Measurements from ENCODE around the gene RAD51AP1. TPM values are rescaled to one million over a fixed set of nuclear protein-coding genes. Genes with fewer than 3 reads are reported as not detected.
"Not testable (repeated sequence)": the region's sequence is repeated elsewhere in the genome, so short reads cannot be mapped to it uniquely, and the experiment has no call there.

The RAD51AP1 gene, protein sequence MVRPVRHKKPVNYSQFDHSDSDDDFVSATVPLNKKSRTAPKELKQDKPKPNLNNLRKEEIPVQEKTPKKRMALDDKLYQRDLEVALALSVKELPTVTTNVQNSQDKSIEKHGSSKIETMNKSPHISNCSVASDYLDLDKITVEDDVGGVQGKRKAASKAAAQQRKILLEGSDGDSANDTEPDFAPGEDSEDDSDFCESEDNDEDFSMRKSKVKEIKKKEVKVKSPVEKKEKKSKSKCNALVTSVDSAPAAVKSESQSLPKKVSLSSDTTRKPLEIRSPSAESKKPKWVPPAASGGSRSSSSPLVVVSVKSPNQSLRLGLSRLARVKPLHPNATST
- total RNA-seq, result 1 to 10 TPM in 3 of 4 donors, under 1 TPM in 1; 0.28 to 1.9 (median 1.5) TPM
- 0.52 TPM for polyA plus RNA-seq
- long read RNA-seq, donor 1, partial matches to known transcripts, result 0 of 2 reads
- long read RNA-seq, donor 1, other reads (novel, unspliced or antisense), result 1 of 2 reads
- long read RNA-seq, donor 2, result 0 reads
- long read RNA-seq, donor 3, result 0 reads
- long read RNA-seq, donor 4, partial matches to known transcripts, result 0 of 1 reads
- long read RNA-seq, donor 4, other reads (novel, unspliced or antisense), result 0 of 1 reads

DNA sequence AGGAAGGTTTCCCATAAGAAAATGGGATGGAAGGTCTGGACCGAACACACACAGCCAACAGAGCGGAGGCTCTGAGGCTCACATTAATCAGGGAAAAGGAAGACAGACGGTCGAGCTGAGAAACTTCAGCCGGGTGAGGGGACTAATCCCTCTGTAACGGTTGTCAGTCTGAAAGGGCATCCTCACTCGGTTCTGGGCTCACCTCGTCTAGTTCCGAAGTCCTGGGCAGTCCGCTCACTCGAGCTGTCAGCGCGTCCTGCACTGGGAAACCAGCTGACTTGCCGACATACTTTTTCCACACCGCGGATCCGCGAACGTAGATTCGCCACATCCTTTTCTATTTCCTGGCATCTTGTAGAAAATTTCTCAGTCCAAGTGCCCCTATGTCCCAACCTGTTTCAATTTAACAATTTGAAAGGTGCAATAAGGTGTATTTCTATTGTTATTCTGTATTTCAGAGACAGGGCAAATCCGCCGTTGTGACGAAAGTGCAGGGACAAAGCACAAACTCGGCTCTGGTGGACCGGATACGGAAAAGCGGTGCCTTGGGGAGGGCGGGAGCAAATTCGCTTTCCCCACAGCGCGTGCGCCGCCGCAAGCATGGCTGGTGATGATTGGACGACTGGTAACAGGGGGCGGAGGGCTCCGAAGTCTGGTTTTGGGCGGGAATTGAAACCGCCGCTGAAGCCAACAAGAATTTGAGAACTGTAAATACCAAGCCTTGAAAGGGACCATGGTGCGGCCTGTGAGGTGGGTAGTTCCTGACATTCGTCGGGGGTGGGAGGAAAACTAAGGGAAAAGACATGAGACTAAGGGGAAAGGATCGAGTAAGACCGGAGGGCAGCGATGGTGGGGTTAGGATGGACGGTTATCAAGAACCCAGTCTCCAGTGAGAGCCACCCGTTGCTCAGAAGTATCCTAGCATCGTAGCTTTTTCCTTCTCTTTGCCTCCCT lies at the start of gene RAD51AP1:
Gene RAD51AP1, plus strand, starts transcription at position 684 of the 954 bp plus-strand sequence. Its CDS starts 50 bp downstream, at position 734.
- Histone ChIP-seq H3K27me3 (ENCODE audit: control insufficient read depth, insufficient read depth) (no peaks in the 10 kb centered on the region), H3K27ac (ENCODE audit: low read length) (peak within 1 kb of the TSS; percentile 98), H3K9me3 (ENCODE audit: control insufficient read depth, low read length) (no peaks in the 10 kb centered on the region), H3K4me1 (ENCODE audit: control insufficient read depth, insufficient read depth, low read length) (no peaks in the 10 kb centered on the region), H3K4me3 (ENCODE audit: low read length) (peak within 1 kb of the TSS; percentile 100)
- under 1% methylated on average over 49 of the region's 49 CpGs for WGBS
- peak; percentile 100 for ATAC-seq
- intact Hi-C loops (cut with DNase I), result loop anchor here in 2 of 4 donors (5.0 kb wide), 2 partner anchors 186 to 666 kb away; partner anchors contain the start of gene PARP11 (in 1 of the 2)
- peak; percentile 96 to 98 (median 97) for DNase-seq

DNA sequence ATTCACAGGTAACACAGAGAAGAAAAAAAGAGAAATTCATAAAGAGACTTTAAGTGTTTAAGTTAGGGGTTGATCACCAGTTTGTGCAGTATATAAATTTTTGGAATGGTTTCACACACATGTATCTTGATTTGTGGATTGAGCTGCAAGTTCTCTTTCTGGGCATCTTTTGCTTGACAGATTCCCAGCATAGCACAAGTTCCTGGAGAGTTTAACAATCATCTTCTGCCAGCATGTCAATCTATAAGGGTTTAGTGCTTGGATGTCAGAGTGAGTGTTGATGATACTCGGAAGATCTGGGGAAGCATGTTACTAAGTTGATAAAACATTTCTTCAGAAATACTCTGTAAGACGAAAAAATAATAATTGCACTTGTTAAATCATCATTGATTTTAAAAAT lies 49.1 kb upstream of the RAD51AP1 start:
- no peaks in the 10 kb centered on the region for H3K4me1 ChIP-seq (ENCODE audit: control insufficient read depth, insufficient read depth, low read length)
- H3K9me3 ChIP-seq (ENCODE audit: control insufficient read depth, low read length), result no peaks in the 10 kb centered on the region
- intact Hi-C loops (cut with DNase I), result no loop called here
- no peak overlapping the region for H3K27ac ChIP-seq (ENCODE audit: low read length)
- DNase-seq (no peak), ATAC-seq (no peak)
- no peaks in the 10 kb centered on the region for H3K27me3 ChIP-seq (ENCODE audit: control insufficient read depth, insufficient read depth)
- H3K4me3 ChIP-seq (ENCODE audit: low read length), result no peak overlapping the region
- WGBS, result 73% methylated on average over 2 of the region's 2 CpGs

DNA sequence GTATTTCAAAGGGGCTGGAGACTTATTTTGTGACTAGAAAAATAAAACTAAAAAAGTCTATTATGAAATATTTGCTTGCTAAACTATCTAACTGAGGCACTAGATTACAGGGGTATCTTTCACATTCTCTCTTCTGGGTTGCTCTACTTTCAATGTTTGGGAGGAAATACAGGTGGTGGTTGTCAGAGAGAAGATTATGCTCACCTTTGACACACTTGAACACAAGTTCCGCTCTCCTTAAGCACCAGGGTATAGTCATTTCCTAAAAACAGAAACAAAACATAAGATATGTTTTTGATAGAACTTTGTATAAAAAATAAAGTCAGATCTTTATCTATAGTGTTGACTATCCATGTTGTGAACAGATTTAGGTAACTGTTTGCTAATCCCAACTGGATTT lies 47.7 kb upstream of the RAD51AP1 start:
- ATAC-seq, result no peak
- no peak for DNase-seq
- Histone ChIP-seq H3K9me3 (ENCODE audit: control insufficient read depth, low read length) (no peaks in the 10 kb centered on the region), H3K4me3 (ENCODE audit: low read length) (no peak overlapping the region), H3K27ac (ENCODE audit: low read length) (no peak overlapping the region), H3K27me3 (ENCODE audit: control insufficient read depth, insufficient read depth) (no peaks in the 10 kb centered on the region), H3K4me1 (ENCODE audit: control insufficient read depth, insufficient read depth, low read length) (no peaks in the 10 kb centered on the region)
- intact Hi-C loops (cut with DNase I), result no loop called here
- WGBS, result 81% methylated on average over 1 of the region's 1 CpG

DNA sequence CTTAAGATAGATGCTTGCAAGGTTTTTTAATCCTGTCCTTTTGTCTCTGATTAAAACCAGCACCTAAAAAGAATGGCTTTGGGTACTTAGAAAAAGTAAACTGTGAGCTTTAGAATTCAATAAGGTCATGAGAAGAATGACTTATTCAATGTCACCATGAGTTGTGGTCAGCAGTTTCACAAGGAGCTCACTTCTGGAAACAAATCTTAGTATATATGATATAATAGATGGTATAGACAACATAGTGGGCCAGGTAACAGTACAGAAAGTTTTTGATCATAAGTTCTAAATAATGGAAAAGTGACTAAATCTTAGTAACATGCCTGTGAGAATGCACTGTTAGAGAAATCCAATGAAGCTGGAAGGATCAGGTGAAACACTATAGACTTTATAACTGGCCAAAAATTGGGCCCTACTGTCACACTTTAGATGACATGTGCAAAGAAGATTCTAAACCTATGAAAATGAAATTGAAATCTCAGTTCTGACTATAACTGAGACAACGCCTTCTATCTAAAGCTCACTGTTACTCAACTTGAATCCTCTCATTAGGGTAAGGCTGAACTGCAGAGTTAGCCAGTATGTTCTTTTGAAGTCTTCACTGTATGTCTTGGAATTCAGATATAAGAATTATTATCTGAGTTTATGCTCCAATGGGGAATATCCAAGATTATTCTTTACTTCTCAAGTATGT lies 42.4 kb upstream of the RAD51AP1 start:
- intact Hi-C loops (cut with DNase I), result no loop called here
- WGBS, result 100% methylated on average over 1 of the region's 1 CpG

DNA sequence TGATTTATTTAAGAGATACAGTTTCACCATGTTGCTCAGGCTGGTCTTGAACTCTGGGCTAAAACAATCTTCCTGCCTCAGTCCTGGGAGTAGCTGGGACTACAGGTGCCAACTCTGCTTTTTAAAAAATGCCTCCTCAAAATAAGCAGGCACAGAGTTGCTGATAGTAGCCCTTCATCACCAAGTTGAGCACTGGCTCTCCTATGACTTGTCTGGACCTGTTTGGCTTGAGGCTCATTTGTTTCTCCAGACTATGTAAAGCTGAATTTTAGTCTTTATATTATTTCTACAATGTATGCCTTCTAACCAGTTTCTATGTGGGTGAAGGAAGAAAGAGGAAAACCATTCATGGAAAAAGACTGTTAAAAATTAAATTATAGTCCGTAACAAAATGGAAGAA lies 39.5 kb upstream of the RAD51AP1 start:
- 94% methylated on average over 1 of the region's 1 CpG for WGBS
- intact Hi-C loops (cut with DNase I), result no loop called here
- Histone ChIP-seq H3K27ac (ENCODE audit: low read length) (no peak overlapping the region), H3K27me3 (ENCODE audit: control insufficient read depth, insufficient read depth) (no peaks in the 10 kb centered on the region), H3K4me3 (ENCODE audit: low read length) (no peak overlapping the region), H3K4me1 (ENCODE audit: control insufficient read depth, insufficient read depth, low read length) (no peaks in the 10 kb centered on the region), H3K9me3 (ENCODE audit: control insufficient read depth, low read length) (no peaks in the 10 kb centered on the region)
- ATAC-seq (no peak), DNase-seq (no peak)

More for the DNA sequence above, 42.4 kb upstream of the RAD51AP1 start:
- H3K9me3 ChIP-seq (ENCODE audit: control insufficient read depth, low read length), result no peaks in the 10 kb centered on the region
- H3K27me3 ChIP-seq (ENCODE audit: control insufficient read depth, insufficient read depth), result no peaks in the 10 kb centered on the region
- ATAC-seq, result no peak
- no peaks in the 10 kb centered on the region for H3K4me1 ChIP-seq (ENCODE audit: control insufficient read depth, insufficient read depth, low read length)
- no peak overlapping the region for H3K4me3 ChIP-seq (ENCODE audit: low read length)
- no peak overlapping the region for H3K27ac ChIP-seq (ENCODE audit: low read length)
- no peak for DNase-seq

DNA sequence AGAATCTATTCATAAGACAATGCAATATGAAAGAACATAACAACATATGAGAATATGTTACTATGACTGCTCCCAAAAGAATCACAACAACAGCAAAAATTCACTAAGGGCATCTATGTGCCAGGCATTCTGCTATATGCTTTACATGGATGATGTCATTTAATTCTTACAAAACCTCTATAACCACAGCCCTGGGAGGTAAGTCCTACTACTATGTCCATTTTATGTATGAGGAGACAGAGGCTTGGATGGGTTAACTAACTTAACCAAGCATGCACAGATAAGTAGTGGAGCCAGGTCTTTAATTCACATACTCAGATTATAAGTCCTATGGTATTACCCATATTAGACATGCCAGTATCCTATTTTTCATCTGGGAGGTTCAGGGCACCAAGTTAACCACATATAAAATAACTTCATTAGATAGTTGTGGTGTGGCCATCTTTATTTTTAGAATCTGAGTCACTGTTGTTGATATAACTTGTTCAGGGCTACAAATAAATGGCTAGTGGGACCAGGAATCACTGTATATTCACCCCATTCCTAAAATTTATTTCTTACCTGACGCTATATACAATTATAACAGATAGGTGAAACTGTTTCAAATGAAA lies 33.2 kb upstream of the RAD51AP1 start:
- DNase-seq, result no peak
- no peaks in the 10 kb centered on the region for H3K4me1 ChIP-seq (ENCODE audit: control insufficient read depth, insufficient read depth, low read length)
- no peaks in the 10 kb centered on the region for H3K27me3 ChIP-seq (ENCODE audit: control insufficient read depth, insufficient read depth)
- H3K4me3 ChIP-seq (ENCODE audit: low read length), result no peak overlapping the region
- intact Hi-C loops (cut with DNase I), result no loop called here
- ATAC-seq, result no peak
- H3K27ac ChIP-seq (ENCODE audit: low read length), result no peak overlapping the region
- WGBS, result 99% methylated on average over 1 of the region's 1 CpG
- H3K9me3 ChIP-seq (ENCODE audit: control insufficient read depth, low read length), result no peaks in the 10 kb centered on the region

DNA sequence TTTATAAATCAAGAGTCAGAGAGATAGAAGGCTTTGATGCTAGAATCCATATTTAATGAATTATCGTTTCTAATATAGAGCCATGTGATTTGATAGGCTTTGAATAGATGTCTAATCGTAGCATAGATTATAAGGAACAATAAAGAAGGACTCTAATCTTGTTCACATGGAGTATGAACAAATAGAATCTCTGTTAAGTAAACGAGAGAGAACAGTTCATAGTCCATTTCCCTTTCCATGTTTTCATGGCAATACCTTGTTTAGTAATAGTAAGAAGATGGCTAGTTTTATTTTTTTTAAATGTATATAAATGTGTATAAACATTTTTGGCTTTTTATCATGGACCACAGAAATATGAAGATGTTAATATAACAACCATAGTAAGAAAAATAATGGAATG lies 32.3 kb upstream of the RAD51AP1 start:
- intact Hi-C loops (cut with DNase I), result no loop called here
- Histone ChIP-seq H3K9me3 (ENCODE audit: control insufficient read depth, low read length) (no peaks in the 10 kb centered on the region), H3K4me3 (ENCODE audit: low read length) (no peak overlapping the region), H3K4me1 (ENCODE audit: control insufficient read depth, insufficient read depth, low read length) (no peaks in the 10 kb centered on the region), H3K27me3 (ENCODE audit: control insufficient read depth, insufficient read depth) (no peaks in the 10 kb centered on the region), H3K27ac (ENCODE audit: low read length) (no peak overlapping the region)
- DNase-seq (no peak), ATAC-seq (no peak)
- 77% methylated on average over 3 of the region's 3 CpGs for WGBS

DNA sequence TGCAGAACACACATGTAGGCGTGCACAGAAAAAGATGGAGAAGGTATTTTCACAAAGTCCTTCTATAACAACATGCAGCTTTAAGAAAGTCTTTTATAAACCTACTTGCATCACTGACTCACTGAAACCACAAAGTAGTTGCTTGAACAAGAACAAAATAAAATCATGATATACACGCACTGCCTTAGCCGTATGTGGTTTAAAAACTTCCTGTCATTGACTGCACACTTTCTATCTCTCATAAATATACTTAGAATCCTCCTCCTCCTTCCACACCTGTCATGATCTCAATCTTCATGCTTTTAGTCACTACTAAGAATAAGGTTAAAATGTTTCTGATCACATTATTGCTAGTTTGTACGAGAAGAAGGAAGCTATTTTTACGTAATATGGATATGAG lies 31.8 kb upstream of the RAD51AP1 start:
- Histone ChIP-seq H3K27ac (ENCODE audit: low read length) (no peak overlapping the region), H3K9me3 (ENCODE audit: control insufficient read depth, low read length) (no peaks in the 10 kb centered on the region), H3K27me3 (ENCODE audit: control insufficient read depth, insufficient read depth) (no peaks in the 10 kb centered on the region), H3K4me3 (ENCODE audit: low read length) (no peak overlapping the region), H3K4me1 (ENCODE audit: control insufficient read depth, insufficient read depth, low read length) (no peaks in the 10 kb centered on the region)
- DNase-seq (no peak), ATAC-seq (no peak)
- intact Hi-C loops (cut with DNase I), result no loop called here
- 87% methylated on average over 5 of the region's 5 CpGs for WGBS

DNA sequence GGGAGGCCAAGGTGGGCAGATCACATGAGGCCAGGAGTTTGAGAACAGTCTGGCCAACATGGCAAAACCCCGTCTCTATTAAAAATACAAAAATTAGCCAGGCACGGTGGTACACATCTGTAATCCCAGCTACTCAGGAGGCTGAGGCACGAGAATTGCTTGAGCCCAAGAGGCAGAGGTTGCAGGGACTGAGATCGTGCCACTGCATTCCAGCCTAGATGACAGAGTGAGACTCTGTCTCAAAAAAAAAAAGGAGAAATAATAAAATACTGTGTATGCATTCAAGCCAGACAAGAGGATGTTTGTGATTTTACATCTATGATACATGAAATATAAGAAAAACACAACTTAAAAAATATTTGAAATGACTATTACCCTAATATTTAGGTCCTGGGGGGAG lies 30.2 kb upstream of the RAD51AP1 start:
- H3K27ac ChIP-seq (ENCODE audit: low read length); intact Hi-C loops (cut with DNase I); ATAC-seq; H3K4me3 ChIP-seq (ENCODE audit: low read length); H3K9me3 ChIP-seq (ENCODE audit: control insufficient read depth, low read length); DNase-seq; H3K27me3 ChIP-seq (ENCODE audit: control insufficient read depth, insufficient read depth); H3K4me1 ChIP-seq (ENCODE audit: control insufficient read depth, insufficient read depth, low read length): not testable (repeated sequence)
- 95% methylated on average over 4 of the region's 4 CpGs for WGBS

DNA sequence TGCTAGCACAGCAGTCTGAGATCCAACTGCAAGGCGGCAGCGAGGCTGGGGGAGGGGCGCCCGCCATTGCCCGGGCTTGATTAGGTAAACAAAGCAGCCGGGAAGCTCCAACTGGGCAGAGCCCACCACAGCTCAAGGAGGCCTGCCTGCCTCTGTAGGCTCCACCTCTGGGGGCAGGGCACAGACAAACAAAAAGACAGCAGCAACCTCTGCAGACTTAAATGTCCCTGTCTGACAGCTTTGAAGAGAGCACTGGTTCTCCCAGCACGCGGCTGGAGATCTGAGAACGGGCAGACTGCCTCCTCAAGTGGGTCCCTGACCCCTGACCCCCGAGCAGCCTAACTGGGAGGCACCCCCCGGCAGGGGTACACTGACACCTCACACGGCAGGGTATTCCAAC lies 29.4 kb upstream of the RAD51AP1 start:
- H3K27ac ChIP-seq (ENCODE audit: low read length); H3K27me3 ChIP-seq (ENCODE audit: control insufficient read depth, insufficient read depth); ATAC-seq; H3K4me3 ChIP-seq (ENCODE audit: low read length); H3K4me1 ChIP-seq (ENCODE audit: control insufficient read depth, insufficient read depth, low read length); DNase-seq; intact Hi-C loops (cut with DNase I); H3K9me3 ChIP-seq (ENCODE audit: control insufficient read depth, low read length): not testable (repeated sequence)
- WGBS, result 51% methylated on average over 12 of the region's 12 CpGs
